ENCODE measurements around the gene SH3YL1. TPM values are rescaled to one million over a fixed set of nuclear protein-coding genes. Genes with fewer than 3 reads are reported as not detected.

The SH3YL1 gene
- total and polyA plus RNA-seq, 5 donors from 2014 or later, result 27.8 to 52.5 (median 40.6) TPM

- no peaks in the 10 kb centered on the region for H3K27me3 ChIP-seq (ENCODE audit: control insufficient read depth, insufficient read depth, low read length)
- no peak for ATAC-seq (ENCODE audit: low read depth in 2 of 2)
- H3K4me1 ChIP-seq (ENCODE audit: control insufficient read depth, insufficient read depth, low read length, poor library complexity, severe bottlenecking), result no peaks in the 10 kb centered on the region
- no peak for DNase-seq
- Mint-ChIP-seq H3K27me3 (no peaks in the 10 kb centered on the region), H3K36me3 (peaks cover 42% of the 10 kb centered on the region), H3K4me3 (no peak overlapping the region), H3K4me1 (peaks cover 0 to 4% (median 0%) of the 10 kb centered on the region in 4 donors), H3K27ac (no peak overlapping the region), H3K9me3 (no peaks in the 10 kb centered on the region)
- H3K9me3 ChIP-seq (ENCODE audit: control insufficient read depth in 2 of 2, low read length in 2 of 2), result no peaks in the 10 kb centered on the region
- no peak overlapping the region for H3K27ac ChIP-seq (ENCODE audit: insufficient read depth, low read length, poor library complexity, severe bottlenecking)
- peaks cover 71% of the 10 kb centered on the region for H3K36me3 ChIP-seq (ENCODE audit: control insufficient read depth, insufficient read depth, low read length)
- no peak overlapping the region for H3K4me3 ChIP-seq (ENCODE audit: low read depth, low read length)
Observed at GRCh38 chr2:279956-280649, 16.3 kb upstream of the SH3YL1 start.

DNA sequence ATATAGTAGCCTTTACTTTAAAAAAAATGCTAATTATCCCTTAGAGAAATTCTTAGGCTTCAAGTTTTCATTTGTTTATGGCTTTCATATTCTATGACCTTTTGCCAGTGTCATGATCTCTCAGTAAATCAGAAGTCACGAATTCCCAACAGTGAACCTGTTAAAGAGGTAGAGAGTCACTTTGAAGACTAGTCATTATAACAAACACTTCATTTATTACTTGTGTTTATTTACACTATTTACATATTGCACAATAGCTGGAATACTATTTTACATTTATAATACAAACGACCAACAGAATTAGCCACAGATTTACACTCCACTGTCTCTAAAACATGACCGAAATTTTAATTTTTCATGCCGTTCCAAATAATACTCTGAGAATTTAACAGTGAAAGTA is 15.5 kb upstream of the SH3YL1 start:
- H3K4me1 Mint-ChIP-seq, result peaks cover 0 to 6% (median 4%) of the 10 kb centered on the region in 4 donors
- Histone ChIP-seq H3K36me3 (ENCODE audit: control insufficient read depth, insufficient read depth, low read length) (peaks cover 76% of the 10 kb centered on the region), H3K4me3 (ENCODE audit: low read depth, low read length) (no peak overlapping the region), H3K27me3 (ENCODE audit: control insufficient read depth, insufficient read depth, low read length) (no peaks in the 10 kb centered on the region), H3K9me3 (ENCODE audit: control insufficient read depth in 2 of 2, low read length in 2 of 2) (no peaks in the 10 kb centered on the region), H3K4me1 (ENCODE audit: control insufficient read depth, insufficient read depth, low read length, poor library complexity, severe bottlenecking) (no peaks in the 10 kb centered on the region), H3K27ac (ENCODE audit: insufficient read depth, low read length, poor library complexity, severe bottlenecking) (no peak overlapping the region)
- H3K9me3 Mint-ChIP-seq, result no peaks in the 10 kb centered on the region
- peaks cover 46% of the 10 kb centered on the region for H3K36me3 Mint-ChIP-seq
- H3K4me3 Mint-ChIP-seq, result no peak overlapping the region
- no peak for ATAC-seq (ENCODE audit: low read depth in 2 of 2)
- no peak for DNase-seq
- no peaks in the 10 kb centered on the region for H3K27me3 Mint-ChIP-seq
- no peak overlapping the region for H3K27ac Mint-ChIP-seq

- DNase-seq, result no peak
- Mint-ChIP-seq H3K4me1 (peaks cover 0 to 6% (median 5%) of the 10 kb centered on the region in 4 donors), H3K9me3 (no peaks in the 10 kb centered on the region), H3K27ac (no peak overlapping the region), H3K27me3 (no peaks in the 10 kb centered on the region), H3K4me3 (no peak overlapping the region), H3K36me3 (peaks cover 49% of the 10 kb centered on the region)
- no peaks in the 10 kb centered on the region for H3K27me3 ChIP-seq (ENCODE audit: control insufficient read depth, insufficient read depth, low read length)
- no peaks in the 10 kb centered on the region for H3K9me3 ChIP-seq (ENCODE audit: control insufficient read depth in 2 of 2, low read length in 2 of 2)
- H3K4me3 ChIP-seq (ENCODE audit: low read depth, low read length), result no peak overlapping the region
- no peak overlapping the region for H3K27ac ChIP-seq (ENCODE audit: insufficient read depth, low read length, poor library complexity, severe bottlenecking)
- ATAC-seq (ENCODE audit: low read depth in 2 of 2), result no peak
- H3K36me3 ChIP-seq (ENCODE audit: control insufficient read depth, insufficient read depth, low read length), result peaks cover 80% of the 10 kb centered on the region
- H3K4me1 ChIP-seq (ENCODE audit: control insufficient read depth, insufficient read depth, low read length, poor library complexity, severe bottlenecking), result no peaks in the 10 kb centered on the region
Observed at GRCh38 chr2:278927-279320, 15.1 kb upstream of the SH3YL1 start.

DNA sequence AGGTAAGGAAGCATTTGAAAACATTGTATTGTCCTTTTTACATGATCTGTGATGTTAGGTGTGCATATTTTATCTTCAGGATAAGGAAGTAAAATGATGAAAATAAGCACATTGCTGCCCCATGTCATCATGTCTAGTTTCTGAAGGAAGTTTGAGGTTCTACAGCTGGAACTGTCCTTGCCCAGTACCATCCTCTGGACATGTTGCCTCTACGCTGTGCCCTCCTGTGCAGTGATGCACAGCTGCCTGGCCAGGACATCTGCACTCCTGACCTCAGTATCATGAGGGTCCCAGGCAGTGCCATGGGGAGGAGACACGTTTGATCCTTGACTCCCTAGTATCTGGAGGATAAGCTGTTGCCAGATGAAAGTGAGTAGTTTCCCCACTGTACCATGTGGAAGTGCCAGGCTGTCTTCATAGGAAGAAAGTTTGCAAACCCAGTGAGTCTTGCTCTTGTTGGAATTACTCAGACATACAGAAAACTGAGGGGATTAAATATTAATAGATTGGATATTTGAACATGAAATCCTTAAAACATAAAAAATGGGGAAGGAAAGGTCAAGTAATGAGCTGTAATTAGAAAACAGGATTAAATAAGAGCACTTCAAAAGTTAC is 14.6 kb upstream of the SH3YL1 start:
- Mint-ChIP-seq H3K9me3 (no peaks in the 10 kb centered on the region), H3K4me1 (peaks cover 0 to 6% (median 5%) of the 10 kb centered on the region in 4 donors), H3K36me3 (peaks cover 47% of the 10 kb centered on the region), H3K4me3 (no peak overlapping the region), H3K27ac (no peak overlapping the region), H3K27me3 (no peaks in the 10 kb centered on the region)
- H3K36me3 ChIP-seq (ENCODE audit: control insufficient read depth, insufficient read depth, low read length), result peaks cover 84% of the 10 kb centered on the region
- no peaks in the 10 kb centered on the region for H3K9me3 ChIP-seq (ENCODE audit: control insufficient read depth in 2 of 2, low read length in 2 of 2)
- DNase-seq (no peak), ATAC-seq (ENCODE audit: low read depth in 2 of 2) (no peak)
- no peak overlapping the region for H3K27ac ChIP-seq (ENCODE audit: insufficient read depth, low read length, poor library complexity, severe bottlenecking)
- H3K27me3 ChIP-seq (ENCODE audit: control insufficient read depth, insufficient read depth, low read length), result no peaks in the 10 kb centered on the region
- no peak overlapping the region for H3K4me3 ChIP-seq (ENCODE audit: low read depth, low read length)
- H3K4me1 ChIP-seq (ENCODE audit: control insufficient read depth, insufficient read depth, low read length, poor library complexity, severe bottlenecking), result no peaks in the 10 kb centered on the region

DNA sequence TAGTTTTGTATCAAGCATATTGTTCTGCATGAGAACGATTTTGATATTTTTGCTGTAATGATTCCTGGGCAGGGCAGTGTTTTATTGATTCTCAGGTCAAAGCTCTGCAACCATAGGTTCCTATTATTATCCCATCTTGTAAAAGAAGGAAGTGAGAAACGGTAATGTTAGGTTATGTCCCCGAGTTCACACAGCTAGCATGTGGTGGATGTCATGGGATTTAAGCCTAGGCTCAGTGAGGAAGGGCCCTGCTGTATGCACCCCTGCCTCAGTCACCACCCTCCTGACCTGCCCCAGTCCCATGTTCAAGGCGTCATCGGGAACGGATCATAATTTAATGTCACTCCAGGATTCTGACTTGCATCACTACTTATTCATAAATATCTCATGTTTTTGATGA is 11.6 kb upstream of the SH3YL1 start:
- peaks cover 91% of the 10 kb centered on the region for H3K36me3 ChIP-seq (ENCODE audit: control insufficient read depth, insufficient read depth, low read length)

GRCh38 chr2:274503-274902 is 10.7 kb upstream of the SH3YL1 start:
- no peaks in the 10 kb centered on the region for H3K9me3 Mint-ChIP-seq
- Histone ChIP-seq H3K4me3 (ENCODE audit: low read depth, low read length) (no peak overlapping the region), H3K9me3 (ENCODE audit: control insufficient read depth in 2 of 2, low read length in 2 of 2) (no peaks in the 10 kb centered on the region), H3K36me3 (ENCODE audit: control insufficient read depth, insufficient read depth, low read length) (peaks cover 85% of the 10 kb centered on the region), H3K27me3 (ENCODE audit: control insufficient read depth, insufficient read depth, low read length) (no peaks in the 10 kb centered on the region), H3K4me1 (ENCODE audit: control insufficient read depth, insufficient read depth, low read length, poor library complexity, severe bottlenecking) (no peaks in the 10 kb centered on the region), H3K27ac (ENCODE audit: insufficient read depth, low read length, poor library complexity, severe bottlenecking) (no peak overlapping the region)
- no peaks in the 10 kb centered on the region for H3K27me3 Mint-ChIP-seq
- H3K4me1 Mint-ChIP-seq, result peaks cover 6 to 34% (median 26%) of the 10 kb centered on the region in 4 donors
- peak overlapping the region in 1 of 3 donors; percentile 20 for H3K27ac Mint-ChIP-seq
- DNase-seq (no peak), ATAC-seq (ENCODE audit: low read depth in 2 of 2) (no peak)
- H3K4me3 Mint-ChIP-seq, result no peak overlapping the region
- peaks cover 53% of the 10 kb centered on the region for H3K36me3 Mint-ChIP-seq

More for the DNA sequence above, 11.6 kb upstream of the SH3YL1 start:
- H3K36me3 Mint-ChIP-seq, result peaks cover 50% of the 10 kb centered on the region
- Histone ChIP-seq H3K27me3 (ENCODE audit: control insufficient read depth, insufficient read depth, low read length) (no peaks in the 10 kb centered on the region), H3K27ac (ENCODE audit: insufficient read depth, low read length, poor library complexity, severe bottlenecking) (no peak overlapping the region), H3K9me3 (ENCODE audit: control insufficient read depth in 2 of 2, low read length in 2 of 2) (no peaks in the 10 kb centered on the region), H3K4me1 (ENCODE audit: control insufficient read depth, insufficient read depth, low read length, poor library complexity, severe bottlenecking) (no peaks in the 10 kb centered on the region), H3K4me3 (ENCODE audit: low read depth, low read length) (no peak overlapping the region)
- no peak overlapping the region for H3K4me3 Mint-ChIP-seq
- H3K27me3 Mint-ChIP-seq, result no peaks in the 10 kb centered on the region
- no peak overlapping the region for H3K27ac Mint-ChIP-seq
- ATAC-seq (ENCODE audit: low read depth in 2 of 2) (no peak), DNase-seq (no peak)
- H3K9me3 Mint-ChIP-seq, result no peaks in the 10 kb centered on the region
- H3K4me1 Mint-ChIP-seq, result peaks cover 0 to 25% (median 18%) of the 10 kb centered on the region in 4 donors

DNA sequence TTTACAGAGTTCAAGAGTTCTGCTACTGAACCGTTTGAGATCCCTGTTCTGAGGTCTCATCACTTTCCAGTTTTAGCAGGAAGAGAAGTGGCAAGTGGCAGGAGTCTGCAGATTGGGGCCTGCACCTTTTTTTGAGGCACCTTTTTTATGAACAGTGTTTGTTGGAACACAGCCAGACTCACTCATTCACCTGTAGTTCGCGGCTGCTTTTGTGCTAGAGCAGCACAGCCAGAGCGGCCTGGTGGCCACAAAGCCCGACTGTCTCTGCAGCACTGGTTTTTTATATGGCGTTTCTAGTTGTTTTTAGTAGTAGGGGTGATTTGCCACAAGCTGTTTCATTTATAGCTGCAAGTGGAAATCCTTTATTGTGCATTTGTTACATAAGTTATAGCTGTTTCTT is 9.5 kb upstream of the SH3YL1 start:
- no peaks in the 10 kb centered on the region for H3K27me3 Mint-ChIP-seq
- peaks cover 73% of the 10 kb centered on the region for H3K36me3 ChIP-seq (ENCODE audit: control insufficient read depth, insufficient read depth, low read length)
- ATAC-seq (ENCODE audit: low read depth in 2 of 2), result no peak
- H3K4me3 Mint-ChIP-seq, result no peak overlapping the region
- no peak overlapping the region for H3K27ac Mint-ChIP-seq
- H3K27ac ChIP-seq (ENCODE audit: insufficient read depth, low read length, poor library complexity, severe bottlenecking), result no peak overlapping the region
- H3K4me3 ChIP-seq (ENCODE audit: low read depth, low read length), result no peak overlapping the region
- no peaks in the 10 kb centered on the region for H3K9me3 ChIP-seq (ENCODE audit: control insufficient read depth in 2 of 2, low read length in 2 of 2)
- H3K27me3 ChIP-seq (ENCODE audit: control insufficient read depth, insufficient read depth, low read length), result no peaks in the 10 kb centered on the region
- DNase-seq, result no peak
- H3K36me3 Mint-ChIP-seq, result peaks cover 45% of the 10 kb centered on the region
- H3K4me1 Mint-ChIP-seq, result peaks cover 12 to 44% (median 35%) of the 10 kb centered on the region in 4 donors
- peaks cover 4% of the 10 kb centered on the region for H3K4me1 ChIP-seq (ENCODE audit: control insufficient read depth, insufficient read depth, low read length, poor library complexity, severe bottlenecking)
- H3K9me3 Mint-ChIP-seq, result no peaks in the 10 kb centered on the region

DNA sequence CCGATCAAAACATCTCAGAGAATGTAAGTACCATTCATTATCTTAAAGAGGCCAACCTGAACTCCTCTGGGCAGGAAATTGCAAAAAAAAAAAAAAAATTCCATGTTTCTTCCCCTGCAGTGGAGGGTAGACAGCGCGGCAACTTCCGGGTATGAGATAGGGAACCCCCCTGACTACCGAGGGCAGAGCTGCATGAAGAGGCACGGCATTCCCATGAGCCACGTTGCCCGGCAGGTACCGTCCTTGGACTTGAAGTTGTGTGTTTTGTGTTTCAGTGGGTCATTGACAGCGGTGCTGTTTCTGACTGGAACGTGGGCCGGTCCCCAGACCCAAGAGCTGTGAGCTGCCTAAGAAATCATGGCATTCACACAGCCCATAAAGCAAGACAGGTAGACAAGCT is 8.1 kb upstream of the SH3YL1 start:
- peaks cover 33% of the 10 kb centered on the region for H3K36me3 Mint-ChIP-seq
- Histone ChIP-seq H3K27ac (ENCODE audit: insufficient read depth, low read length, poor library complexity, severe bottlenecking) (no peak overlapping the region), H3K27me3 (ENCODE audit: control insufficient read depth, insufficient read depth, low read length) (no peaks in the 10 kb centered on the region), H3K9me3 (ENCODE audit: control insufficient read depth in 2 of 2, low read length in 2 of 2) (no peaks in the 10 kb centered on the region), H3K36me3 (ENCODE audit: control insufficient read depth, insufficient read depth, low read length) (peaks cover 59% of the 10 kb centered on the region), H3K4me3 (ENCODE audit: low read depth, low read length) (no peak overlapping the region), H3K4me1 (ENCODE audit: control insufficient read depth, insufficient read depth, low read length, poor library complexity, severe bottlenecking) (peaks cover 14% of the 10 kb centered on the region)
- no peaks in the 10 kb centered on the region for H3K27me3 Mint-ChIP-seq
- ATAC-seq (ENCODE audit: low read depth in 2 of 2) (no peak), DNase-seq (no peak)
- H3K4me3 Mint-ChIP-seq, result no peak overlapping the region
- peaks cover 18 to 57% (median 45%) of the 10 kb centered on the region in 4 donors for H3K4me1 Mint-ChIP-seq
- H3K9me3 Mint-ChIP-seq, result no peaks in the 10 kb centered on the region
- H3K27ac Mint-ChIP-seq, result no peak overlapping the region

Measured in CD4-positive, CD25-positive, alpha-beta regulatory T cell (primary cell).